K562 (cell line): ENCODE data around the gene TMEM39B. TPM values are rescaled to one million over a fixed set of nuclear protein-coding genes. Genes with fewer than 3 reads are reported as not detected.

Experiments
- ADNP ChIP-seq: fragments of 200-800 bp; sonication (Bioruptor generic); IDR thresholded peaks from 2 replicates; pipeline ENCODE4 v1.6.1; 2016; ENCODE audit warnings: missing genetic modification characterization, missing compliant biosample characterization
- FOXK1 ChIP-seq: sonication (generic); formaldehyde crosslinking; IDR thresholded peaks from 2 replicates; pipeline ENCODE4 v1.8.0; 2022; ENCODE audit warnings: missing genetic modification reagents, mild to moderate bottlenecking, borderline replicate concordance
- GATAD2B ChIP-seq: fragments of 450-650 bp; IDR thresholded peaks from 2 replicates; pipeline ENCODE4 v1.6.1; 2017; ENCODE audit warnings: mild to moderate bottlenecking, borderline replicate concordance
- HMGN3 ChIP-seq: IDR thresholded peaks from 2 replicates; pipeline ENCODE4 v1.6.1; 2011; ENCODE audit warnings: borderline replicate concordance, low read depth, mild to moderate bottlenecking, mixed read lengths, low read length; ENCODE audit not compliant: insufficient read length; ENCODE audit errors: extremely low read depth
- KLF1 ChIP-seq: fragments of 450-650 bp; IDR thresholded peaks from 2 replicates; pipeline ENCODE4 v1.6.1; 2016; ENCODE audit warnings: missing genetic modification characterization, missing compliant biosample characterization
- PHB2 ChIP-seq: fragments of 450-650 bp; IDR thresholded peaks from 2 replicates; pipeline ENCODE4 v1.6.1; 2017; ENCODE audit warnings: low read depth
- PYGO2 ChIP-seq: fragments of 450-650 bp; IDR thresholded peaks from 2 replicates; pipeline ENCODE4 v1.6.1; 2016; ENCODE audit warnings: mild to moderate bottlenecking, missing genetic modification characterization, moderate library complexity, missing compliant biosample characterization
- SMAD4 ChIP-seq: fragments of 250-450 bp; sonication (Bioruptor Pico); conservative IDR thresholded peaks from 2 replicates; pipeline ENCODE4 v1.8.0; 2021; ENCODE audit warnings: inconsistent platforms, mild to moderate bottlenecking, moderate library complexity
- ZNF124 ChIP-seq: sonication (generic); formaldehyde crosslinking; IDR thresholded peaks from 2 replicates; pipeline ENCODE4 v1.8.1; 2022; ENCODE audit warnings: missing genetic modification reagents
- polyA plus RNA-seq, 8 experiments: library from polyadenylated mRNA; depleted of rRNA in 4 of 8; stranded (reverse) in 5 of 8; unstranded in 3 of 8; fragments of >200 nt; fragmentation: Nextera tagmentation in 2 of 8; fragmentation: Illumina TruSeq in 1 of 8; extraction: Ambion mirVana in 2 of 8; extraction: Trizol in 1 of 8; gene quantifications; 2 replicates each; pipeline versions ENCODE4 v1.2.1 to v1.2.3, GENCODE V29; 2011 to 2014; ENCODE audit warnings: inconsistent platforms in 1 of 8, missing spikeins in 1 of 8
- total RNA-seq, 7 experiments: library from RNA; depleted of rRNA in 6 of 7; stranded (reverse); fragments of >200 nt in 6 of 7; fragmentation: Illumina TruSeq in 2 of 7; extraction: Trizol in 2 of 7; gene quantifications; 2 replicates each; pipeline versions ENCODE4 v1.2.1 to v1.2.3, GENCODE V29; 2011 to 2021; ENCODE audit warnings: low replicate concordance in 1 of 7
- TF ChIP-seq, protein P1 (sequence below), 3 experiments: fragments of 200-800 bp in 1 of 3; fragments of 250-450 bp in 1 of 3; fragments of 450-650 bp in 1 of 3; sonication (Bioruptor Pico) in 1 of 3; sonication (Bioruptor generic) in 1 of 3; formaldehyde crosslinking in 1 of 3; IDR thresholded peaks; 2 replicates each; pipeline versions ENCODE4 v1.6.1 to v1.8.0; 2016 to 2022; ENCODE audit warnings: mild to moderate bottlenecking in 2 of 3, missing genetic modification characterization in 2 of 3, missing compliant biosample characterization in 1 of 3, moderate library complexity in 1 of 3
- TF ChIP-seq, protein P2 (sequence below), 2 experiments: IDR thresholded peaks in 1 of 2; conservative IDR thresholded peaks in 1 of 2; 2 replicates each; pipeline ENCODE4 v1.6.1; 2016; ENCODE audit warnings: low read depth in 2 of 2, mild to moderate bottlenecking in 1 of 2, missing compliant biosample characterization in 1 of 2, missing genetic modification characterization in 1 of 2, moderate library complexity in 1 of 2
- TF ChIP-seq, protein P3 (sequence below): fragments of 450-650 bp; formaldehyde crosslinking; IDR thresholded peaks from 2 replicates; pipeline ENCODE4 v1.4.0; 2020; ENCODE audit warnings: mild to moderate bottlenecking, moderate library complexity
- TF ChIP-seq, protein P4 (sequence below): fragments of 250-450 bp; sonication (Bioruptor Pico); IDR thresholded peaks from 2 replicates; pipeline ENCODE4 v1.8.0; 2021; ENCODE audit warnings: moderate library complexity, mild to moderate bottlenecking, inconsistent platforms
- TF ChIP-seq, protein P5 (sequence below): fragments of 450-650 bp; IDR thresholded peaks from 2 replicates; pipeline ENCODE4 v1.6.1; 2014; ENCODE audit warnings: low read depth, mild to moderate bottlenecking, moderate library complexity, borderline replicate concordance

TMEM39B gene
- total and polyA plus RNA-seq, 9 of the 15 experiments (the other 6 are each of a cell fraction or from before 2014, with no cell fraction given), result 0.92 to 28.5 (median 9.7) TPM

DNA sequence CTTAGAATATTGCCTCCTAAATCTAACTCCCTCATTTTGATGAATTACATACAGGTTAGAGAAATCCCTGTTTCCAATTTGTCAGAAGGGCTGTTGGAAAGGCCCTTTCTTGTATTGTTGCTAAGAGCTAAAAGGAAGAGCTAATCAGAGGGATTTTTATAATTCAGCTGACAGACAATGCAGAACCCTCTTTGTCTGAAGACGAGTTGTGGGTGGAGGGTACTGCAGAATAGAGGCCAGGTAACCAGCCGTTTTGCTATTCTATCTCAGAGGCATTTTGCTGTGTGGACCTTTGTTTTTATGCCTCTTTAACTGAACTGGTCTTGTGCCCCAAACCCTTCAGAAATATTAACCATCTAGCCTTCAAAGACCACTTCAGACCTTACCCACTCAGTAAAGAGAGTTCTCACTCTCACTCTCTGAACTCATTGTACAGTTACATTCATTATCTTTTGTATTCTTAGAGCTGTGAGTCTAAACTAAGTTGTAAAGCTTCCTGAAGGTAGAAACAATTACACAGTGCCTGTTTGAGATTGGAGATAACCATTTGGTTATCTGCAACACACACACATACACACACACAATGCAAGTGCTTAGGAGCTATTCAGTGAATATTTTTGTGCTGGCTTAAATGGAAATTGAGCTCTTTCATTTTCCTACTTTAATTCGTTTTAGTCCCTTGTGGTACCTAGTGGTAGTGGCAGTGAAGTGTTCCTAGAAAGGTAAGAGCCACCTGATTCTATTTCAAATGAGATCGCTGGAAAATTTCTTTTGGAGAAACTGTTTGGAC, 54.9 kb downstream of the TMEM39B start (continued):
- TF ChIP-seq HMGN3, result no peak
- TF ChIP-seq, protein P1, sequence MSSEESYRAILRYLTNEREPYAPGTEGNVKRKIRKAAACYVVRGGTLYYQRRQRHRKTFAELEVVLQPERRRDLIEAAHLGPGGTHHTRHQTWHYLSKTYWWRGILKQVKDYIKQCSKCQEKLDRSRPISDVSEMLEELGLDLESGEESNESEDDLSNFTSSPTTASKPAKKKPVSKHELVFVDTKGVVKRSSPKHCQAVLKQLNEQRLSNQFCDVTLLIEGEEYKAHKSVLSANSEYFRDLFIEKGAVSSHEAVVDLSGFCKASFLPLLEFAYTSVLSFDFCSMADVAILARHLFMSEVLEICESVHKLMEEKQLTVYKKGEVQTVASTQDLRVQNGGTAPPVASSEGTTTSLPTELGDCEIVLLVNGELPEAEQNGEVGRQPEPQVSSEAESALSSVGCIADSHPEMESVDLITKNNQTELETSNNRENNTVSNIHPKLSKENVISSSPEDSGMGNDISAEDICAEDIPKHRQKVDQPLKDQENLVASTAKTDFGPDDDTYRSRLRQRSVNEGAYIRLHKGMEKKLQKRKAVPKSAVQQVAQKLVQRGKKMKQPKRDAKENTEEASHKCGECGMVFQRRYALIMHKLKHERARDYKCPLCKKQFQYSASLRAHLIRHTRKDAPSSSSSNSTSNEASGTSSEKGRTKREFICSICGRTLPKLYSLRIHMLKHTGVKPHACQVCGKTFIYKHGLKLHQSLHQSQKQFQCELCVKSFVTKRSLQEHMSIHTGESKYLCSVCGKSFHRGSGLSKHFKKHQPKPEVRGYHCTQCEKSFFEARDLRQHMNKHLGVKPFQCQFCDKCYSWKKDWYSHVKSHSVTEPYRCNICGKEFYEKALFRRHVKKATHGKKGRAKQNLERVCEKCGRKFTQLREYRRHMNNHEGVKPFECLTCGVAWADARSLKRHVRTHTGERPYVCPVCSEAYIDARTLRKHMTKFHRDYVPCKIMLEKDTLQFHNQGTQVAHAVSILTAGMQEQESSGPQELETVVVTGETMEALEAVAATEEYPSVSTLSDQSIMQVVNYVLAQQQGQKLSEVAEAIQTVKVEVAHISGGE (CRISPR knock-in tag; IDR thresholded peaks at IDR 0.05), result peak in 1 of 3 experiments; percentile 25; a peak in 1 of 6 replicates
- TF ChIP-seq PHB2, result no peak
- TF ChIP-seq, protein P2, sequence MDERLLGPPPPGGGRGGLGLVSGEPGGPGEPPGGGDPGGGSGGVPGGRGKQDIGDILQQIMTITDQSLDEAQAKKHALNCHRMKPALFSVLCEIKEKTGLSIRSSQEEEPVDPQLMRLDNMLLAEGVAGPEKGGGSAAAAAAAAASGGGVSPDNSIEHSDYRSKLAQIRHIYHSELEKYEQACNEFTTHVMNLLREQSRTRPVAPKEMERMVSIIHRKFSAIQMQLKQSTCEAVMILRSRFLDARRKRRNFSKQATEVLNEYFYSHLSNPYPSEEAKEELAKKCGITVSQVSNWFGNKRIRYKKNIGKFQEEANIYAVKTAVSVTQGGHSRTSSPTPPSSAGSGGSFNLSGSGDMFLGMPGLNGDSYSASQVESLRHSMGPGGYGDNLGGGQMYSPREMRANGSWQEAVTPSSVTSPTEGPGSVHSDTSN (CRISPR knock-in tag; IDR thresholded peaks at IDR 0.05; ENCODE audit: low read depth), result no peak
- TF ChIP-seq, protein P2 (tag; conservative IDR thresholded peaks at IDR 0.05; ENCODE audit: low read depth), result no peak
- TF ChIP-seq, protein P3, sequence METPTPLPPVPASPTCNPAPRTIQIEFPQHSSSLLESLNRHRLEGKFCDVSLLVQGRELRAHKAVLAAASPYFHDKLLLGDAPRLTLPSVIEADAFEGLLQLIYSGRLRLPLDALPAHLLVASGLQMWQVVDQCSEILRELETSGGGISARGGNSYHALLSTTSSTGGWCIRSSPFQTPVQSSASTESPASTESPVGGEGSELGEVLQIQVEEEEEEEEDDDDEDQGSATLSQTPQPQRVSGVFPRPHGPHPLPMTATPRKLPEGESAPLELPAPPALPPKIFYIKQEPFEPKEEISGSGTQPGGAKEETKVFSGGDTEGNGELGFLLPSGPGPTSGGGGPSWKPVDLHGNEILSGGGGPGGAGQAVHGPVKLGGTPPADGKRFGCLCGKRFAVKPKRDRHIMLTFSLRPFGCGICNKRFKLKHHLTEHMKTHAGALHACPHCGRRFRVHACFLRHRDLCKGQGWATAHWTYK (CRISPR knock-in tag), result no peak
- TF ChIP-seq, protein P4, sequence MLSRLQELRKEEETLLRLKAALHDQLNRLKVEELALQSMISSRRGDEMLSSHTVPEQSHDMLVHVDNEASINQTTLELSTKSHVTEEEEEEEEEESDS, result no peak
- TF ChIP-seq SMAD4 (CRISPR knock-in tag), result peak; percentile 20; the same call in 1 of the 2 replicates
- peak; percentile 77; the same call in 1 of the 2 replicates for TF ChIP-seq ADNP (tag)
- TF ChIP-seq, protein P5, sequence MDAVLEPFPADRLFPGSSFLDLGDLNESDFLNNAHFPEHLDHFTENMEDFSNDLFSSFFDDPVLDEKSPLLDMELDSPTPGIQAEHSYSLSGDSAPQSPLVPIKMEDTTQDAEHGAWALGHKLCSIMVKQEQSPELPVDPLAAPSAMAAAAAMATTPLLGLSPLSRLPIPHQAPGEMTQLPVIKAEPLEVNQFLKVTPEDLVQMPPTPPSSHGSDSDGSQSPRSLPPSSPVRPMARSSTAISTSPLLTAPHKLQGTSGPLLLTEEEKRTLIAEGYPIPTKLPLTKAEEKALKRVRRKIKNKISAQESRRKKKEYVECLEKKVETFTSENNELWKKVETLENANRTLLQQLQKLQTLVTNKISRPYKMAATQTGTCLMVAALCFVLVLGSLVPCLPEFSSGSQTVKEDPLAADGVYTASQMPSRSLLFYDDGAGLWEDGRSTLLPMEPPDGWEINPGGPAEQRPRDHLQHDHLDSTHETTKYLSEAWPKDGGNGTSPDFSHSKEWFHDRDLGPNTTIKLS, result no peak
- no peak for TF ChIP-seq ZNF124 (CRISPR knock-in tag)
- peak; percentile 80 for TF ChIP-seq GATAD2B
- TF ChIP-seq FOXK1 (CRISPR knock-in tag), result no peak
- no peak for TF ChIP-seq KLF1 (tag)
- no peak for TF ChIP-seq PYGO2
